NCI-H1694 (cell line): ENCODE measurements around the gene MADCAM1.

Experiments
- DNase-seq: peaks from one replicate; lab custom pipeline; 2025; lab: John Stamatoyannopoulos, UW

Gene MADCAM1

GRCh38 chr19:508204-509150 lies 12.2 kb downstream of the MADCAM1 start:
- DNase-seq: no peak

GRCh38 chr19:510606-511100 lies 14.4 kb downstream of the MADCAM1 start:
- peak; percentile 84 for DNase-seq

GRCh38 chr19:511101-511851 lies 15.0 kb downstream of the MADCAM1 start:
- no peak for DNase-seq

GRCh38 chr19:512547-513365 lies 16.5 kb downstream of the MADCAM1 start:
- no peak for DNase-seq

GRCh38 chr19:513368-514165 lies 17.3 kb downstream of the MADCAM1 start:
- DNase-seq: no peak

GRCh38 chr19:514166-514663 lies 17.9 kb downstream of the MADCAM1 start:
- DNase-seq: no peak

- DNase-seq: no peak
Measured at GRCh38 chr19:517721-518597, 21.7 kb downstream of the MADCAM1 start.

- no peak for DNase-seq
Measured at GRCh38 chr19:518598-519231, 22.4 kb downstream of the MADCAM1 start.

- DNase-seq: no peak
Measured at GRCh38 chr19:519449-519865, 23.2 kb downstream of the MADCAM1 start.

GRCh38 chr19:522726-523125 lies 26.4 kb downstream of the MADCAM1 start:
- DNase-seq: no peak

- no peak for DNase-seq
Measured at GRCh38 chr19:524062-524674, 27.9 kb downstream of the MADCAM1 start.

- DNase-seq: no peak
Measured at GRCh38 chr19:525029-525428, 28.7 kb downstream of the MADCAM1 start.

- DNase-seq: no peak
Measured at GRCh38 chr19:525857-526419, 29.7 kb downstream of the MADCAM1 start.

- no peak for DNase-seq
Measured at GRCh38 chr19:530134-531008, 34.1 kb downstream of the MADCAM1 start.

- DNase-seq: peak; percentile 75
Measured at GRCh38 chr19:531009-531752, 34.9 kb downstream of the MADCAM1 start.

- DNase-seq: no peak
Measured at GRCh38 chr19:531753-532560, 35.7 kb downstream of the MADCAM1 start, which contains the start of gene CDC34. CDC34 (plus strand) TSS chr19:531760; CDS start chr19:531932, 172 bp downstream.
